ENCODE measurements around the gene RPS6KC1.

The RPS6KC1 gene

GRCh38 chr1:213066363-213066762 lies 15.3 kb downstream of the RPS6KC1 start:
- ChIA-PET CTCF (interaction anchor here (2.0 kb wide), 1 partner anchor 10 kb away, joined by 6 read pairs; no protein-coding TSS in a partner anchor), POLR2A (interaction anchor here (0.8 kb wide), 1 partner anchor 458 kb away, joined by 4 read pairs; the partner anchor contains the start of gene ATF3)
- no peak for DNase-seq (ENCODE audit: extremely low spot score)
- no peak for TF ChIP-seq CTCF (IDR thresholded peaks at IDR 0.05; ENCODE audit: control extremely low read depth, extremely low read depth, low read depth, missing control alignments)

- DNase-seq (ENCODE audit: extremely low spot score): no peak
- ChIA-PET POLR2A (no interaction called here), CTCF (interaction anchor here (1.0 to 1.8 kb wide), 2 partner anchors 8 to 13 kb away, joined by 3 to 7 read pairs; no protein-coding TSS in a partner anchor)
- no peak for TF ChIP-seq CTCF (IDR thresholded peaks at IDR 0.05; ENCODE audit: control extremely low read depth, extremely low read depth, low read depth, missing control alignments)
Measured at GRCh38 chr1:213067352-213067751, 16.3 kb downstream of the RPS6KC1 start.

- peak; percentile 47 for DNase-seq (ENCODE audit: extremely low spot score)
- TF ChIP-seq CTCF (IDR thresholded peaks at IDR 0.05; ENCODE audit: control extremely low read depth, extremely low read depth, low read depth, missing control alignments): peak; percentile 39
- ChIA-PET CTCF (interaction anchor here (0.9 to 3.0 kb wide), 6 partner anchors 11 to 512 kb away, joined by 3 to 11 read pairs (median 6); partner anchors contain the start of gene RPS6KC1), POLR2A (interaction anchor here (1.5 kb wide), 1 partner anchor 462 kb away, joined by 3 read pairs; the partner anchor contains the start of gene ATF3)
Measured at GRCh38 chr1:213070406-213070805, 19.4 kb downstream of the RPS6KC1 start.

- peak; percentile 29 for DNase-seq (ENCODE audit: extremely low spot score)
- ChIA-PET POLR2A (no interaction called here), CTCF (interaction anchor here (1.4 kb wide), 1 partner anchor 19 kb away, joined by 4 read pairs; no protein-coding TSS in a partner anchor)
- TF ChIP-seq CTCF (IDR thresholded peaks at IDR 0.05; ENCODE audit: control extremely low read depth, extremely low read depth, low read depth, missing control alignments): no peak
Measured at GRCh38 chr1:213075725-213076124, 24.7 kb downstream of the RPS6KC1 start.

GRCh38 chr1:213082420-213083111 lies 31.5 kb downstream of the RPS6KC1 start:
- DNase-seq (ENCODE audit: extremely low spot score): no peak

GRCh38 chr1:213083112-213083445 lies 32.0 kb downstream of the RPS6KC1 start:
- no peak for TF ChIP-seq CTCF (IDR thresholded peaks at IDR 0.05; ENCODE audit: control extremely low read depth, extremely low read depth, low read depth, missing control alignments)
- CTCF ChIA-PET: interaction anchor here (0.8 to 1.9 kb wide), 3 partner anchors 11 to 40 kb away, joined by 3 to 4 read pairs (median 4); no protein-coding TSS in a partner anchor
- POLR2A ChIA-PET: no interaction called here
- DNase-seq (ENCODE audit: extremely low spot score): no peak

More at GRCh38 chr1:213082420-213083111, 31.5 kb downstream of the RPS6KC1 start:
- TF ChIP-seq CTCF (IDR thresholded peaks at IDR 0.05; ENCODE audit: control extremely low read depth, extremely low read depth, low read depth, missing control alignments): no peak
- CTCF ChIA-PET: interaction anchor here (0.8 to 1.9 kb wide), 4 partner anchors 10 to 41 kb away, joined by 3 to 4 read pairs (median 4); no protein-coding TSS in a partner anchor
- POLR2A ChIA-PET: no interaction called here
